Panc1 (cell line): ENCODE data around the gene SLC48A1. TPM values are rescaled to one million over a fixed set of nuclear protein-coding genes. Genes with fewer than 3 reads are reported as not detected.

Experiments used
- ATAC-seq: fragments of 200-7000 bp; cut with Tn5 transposase; 2 replicates; pipeline ENCODE4 v1.9.1; 2020; ENCODE audit warnings: mild to moderate bottlenecking, moderate library complexity
- BruUV-seq: library from RNA; stranded (reverse); fragments of 400-500 nt; replicated peaks from 2 replicates; lab custom pipeline; 2021; lab: Mats Ljungman, UMichigan
- CTCF ChIA-PET: fragments of 300-600 bp; sonication (Branson Sonifier 250); formaldehyde crosslinking; loops from one replicate; lab custom pipeline; 2022; ENCODE audit warnings: antibody characterized with exemption; lab: Charles Lee
- POLR2A ChIA-PET: fragments of 300-600 bp; sonication (Branson Sonifier 250); formaldehyde crosslinking; loops from one replicate; lab custom pipeline; 2022; ENCODE audit warnings: antibody characterized with exemption; lab: Charles Lee
- DNase-seq: peaks from one replicate; pipeline ENCODE4 v3.0.0-alpha.2; 2010; ENCODE audit warnings: low read depth, low spot score
- H3K27ac ChIP-seq: 2 replicates; pipeline ENCODE4 v1.5.1; 2011; ENCODE audit warnings: mild to moderate bottlenecking, low read length, inconsistent platforms
- H3K27me3 ChIP-seq: fragments of 200-500 bp; sonication (Bioruptor generic); 2 replicates; pipeline ENCODE4 v1.6.0; 2014; ENCODE audit warnings: low read length, inconsistent platforms; ENCODE audit not compliant: control insufficient read depth, insufficient read depth
- H3K36me3 ChIP-seq: fragments of 200-500 bp; sonication (Bioruptor generic); 2 replicates; pipeline ENCODE4 v1.5.1; 2014; ENCODE audit warnings: inconsistent platforms, mild to moderate bottlenecking, low read length, moderate library complexity; ENCODE audit not compliant: control insufficient read depth, insufficient read depth
- H3K4me1 ChIP-seq: 2 replicates; pipeline ENCODE4 v1.5.1; 2011; ENCODE audit warnings: inconsistent platforms, mild to moderate bottlenecking, low read length, moderate library complexity; ENCODE audit not compliant: control insufficient read depth, insufficient read depth
- H3K4me3 ChIP-seq, 2 experiments: 2 replicates each; pipeline ENCODE4 v1.5.1; 2011 to 2012; ENCODE audit warnings: low read depth in 2 of 2, low read length in 2 of 2, mild to moderate bottlenecking in 2 of 2, inconsistent platforms in 1 of 2, moderate library complexity in 1 of 2
- H3K9me3 ChIP-seq: fragments of 200-500 bp; sonication (Bioruptor generic); 2 replicates; pipeline ENCODE4 v1.5.1; 2014; ENCODE audit warnings: low read depth, mild to moderate bottlenecking, inconsistent platforms, low read length, moderate library complexity; ENCODE audit not compliant: control insufficient read depth, insufficient read depth
- CTCF ChIP-seq: fragments of 450-650 bp; IDR thresholded peaks from 2 replicates; pipeline ENCODE4 v1.5.1; 2017; ENCODE audit warnings: mild to moderate bottlenecking
- POLR2AphosphoS5 ChIP-seq: IDR thresholded peaks from 2 replicates; pipeline ENCODE4 v1.6.1; 2012; ENCODE audit warnings: mild to moderate bottlenecking, low read depth, low read length, moderate library complexity
- SIN3A ChIP-seq: IDR thresholded peaks from 2 replicates; pipeline ENCODE4 v1.6.1; 2012; ENCODE audit warnings: low read depth, mild to moderate bottlenecking, low read length, moderate library complexity, borderline replicate concordance; ENCODE audit not compliant: insufficient read depth
- in situ Hi-C: cut with HindIII; loops from 2 replicates; pipeline ENCODE4 v1.10.0; 2016; ENCODE audit warnings: low sequenced_read_pairs, low pct_unique_long_range_greater_than_20kb
- intact Hi-C: fragments of 100-400 bp; cut with micrococcal nuclease; formaldehyde crosslinking; loops from one replicate; pipeline ENCODE4 v1.10.0; 2022; ENCODE audit not compliant: unreplicated experiment
- total RNA-seq: library from RNA; stranded (reverse); gene quantifications from one replicate; pipeline ENCODE4 v1.2.1, GENCODE V29; 2021; ENCODE audit not compliant: unreplicated experiment
- TF ChIP-seq, protein P1 (sequence below), 2 experiments: IDR thresholded peaks; 2 replicates each; pipeline ENCODE4 v1.6.1; 2011 to 2012; ENCODE audit warnings: low read depth in 2 of 2, control low read depth in 1 of 2, low read length in 1 of 2, mild to moderate bottlenecking in 1 of 2, moderate library complexity in 1 of 2; ENCODE audit not compliant: insufficient read depth in 1 of 2

SLC48A1 gene
- total RNA-seq, 1 experiment from 2014 or later: 32.0 TPM

GRCh38 chr12:47828976-47829482 lies 56.0 kb downstream of the SLC48A1 start:
- intact Hi-C loops (no loop called here), in situ Hi-C loops (no loop called here)
- BruUV-seq: no TSS peak
- CTCF ChIA-PET: interaction anchor here (0.5 to 0.8 kb wide), 3 partner anchors 9 to 58 kb away, joined by 3 to 5 read pairs (median 3); no protein-coding TSS in a partner anchor
- no peak overlapping the region for H3K4me3 ChIP-seq
- H3K9me3 ChIP-seq: no peaks in the 10 kb centered on the region
- no peak overlapping the region for H3K27ac ChIP-seq
- TF ChIP-seq SIN3A (no peak), POLR2AphosphoS5 (no peak)
- TF ChIP-seq, protein P1, sequence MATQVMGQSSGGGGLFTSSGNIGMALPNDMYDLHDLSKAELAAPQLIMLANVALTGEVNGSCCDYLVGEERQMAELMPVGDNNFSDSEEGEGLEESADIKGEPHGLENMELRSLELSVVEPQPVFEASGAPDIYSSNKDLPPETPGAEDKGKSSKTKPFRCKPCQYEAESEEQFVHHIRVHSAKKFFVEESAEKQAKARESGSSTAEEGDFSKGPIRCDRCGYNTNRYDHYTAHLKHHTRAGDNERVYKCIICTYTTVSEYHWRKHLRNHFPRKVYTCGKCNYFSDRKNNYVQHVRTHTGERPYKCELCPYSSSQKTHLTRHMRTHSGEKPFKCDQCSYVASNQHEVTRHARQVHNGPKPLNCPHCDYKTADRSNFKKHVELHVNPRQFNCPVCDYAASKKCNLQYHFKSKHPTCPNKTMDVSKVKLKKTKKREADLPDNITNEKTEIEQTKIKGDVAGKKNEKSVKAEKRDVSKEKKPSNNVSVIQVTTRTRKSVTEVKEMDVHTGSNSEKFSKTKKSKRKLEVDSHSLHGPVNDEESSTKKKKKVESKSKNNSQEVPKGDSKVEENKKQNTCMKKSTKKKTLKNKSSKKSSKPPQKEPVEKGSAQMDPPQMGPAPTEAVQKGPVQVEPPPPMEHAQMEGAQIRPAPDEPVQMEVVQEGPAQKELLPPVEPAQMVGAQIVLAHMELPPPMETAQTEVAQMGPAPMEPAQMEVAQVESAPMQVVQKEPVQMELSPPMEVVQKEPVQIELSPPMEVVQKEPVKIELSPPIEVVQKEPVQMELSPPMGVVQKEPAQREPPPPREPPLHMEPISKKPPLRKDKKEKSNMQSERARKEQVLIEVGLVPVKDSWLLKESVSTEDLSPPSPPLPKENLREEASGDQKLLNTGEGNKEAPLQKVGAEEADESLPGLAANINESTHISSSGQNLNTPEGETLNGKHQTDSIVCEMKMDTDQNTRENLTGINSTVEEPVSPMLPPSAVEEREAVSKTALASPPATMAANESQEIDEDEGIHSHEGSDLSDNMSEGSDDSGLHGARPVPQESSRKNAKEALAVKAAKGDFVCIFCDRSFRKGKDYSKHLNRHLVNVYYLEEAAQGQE (IDR thresholded peaks at IDR 0.05; ENCODE audit: insufficient read depth in 1 of 2, low read depth in 2 of 2, low read length in 1 of 2): no peak
- no peaks in the 10 kb centered on the region for H3K36me3 ChIP-seq
- no peaks in the 10 kb centered on the region for H3K27me3 ChIP-seq
- POLR2A ChIA-PET: no interaction called here
- DNase-seq (no peak), ATAC-seq (no peak)
- peaks cover 13% of the 10 kb centered on the region for H3K4me1 ChIP-seq

DNA sequence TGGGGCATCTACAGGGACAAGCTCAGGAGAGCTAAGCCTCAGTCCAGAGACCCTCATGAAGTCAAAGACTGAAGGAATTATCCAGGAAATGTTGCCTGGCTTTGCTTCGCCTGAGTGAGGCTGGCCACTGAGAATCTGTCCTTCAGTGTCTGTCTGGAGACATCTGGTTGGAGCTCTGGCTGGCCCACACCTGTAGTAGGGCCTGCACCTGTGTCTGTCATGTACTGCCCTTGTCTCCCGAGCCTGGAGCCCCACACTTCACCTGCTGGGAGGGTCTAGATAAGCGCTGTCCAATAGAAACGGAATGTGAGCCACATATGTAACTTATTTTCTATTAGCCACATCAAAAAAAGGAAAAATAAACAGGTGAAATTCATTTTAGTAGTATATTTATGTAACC lies 56.5 kb downstream of the SLC48A1 start:
- BruUV-seq: no TSS peak
- Histone ChIP-seq H3K4me1 (peaks cover 13% of the 10 kb centered on the region), H3K27ac (no peak overlapping the region), H3K36me3 (no peaks in the 10 kb centered on the region), H3K27me3 (no peaks in the 10 kb centered on the region), H3K9me3 (no peaks in the 10 kb centered on the region), H3K4me3 (no peak overlapping the region)
- no peak for TF ChIP-seq CTCF
- TF ChIP-seq POLR2AphosphoS5: no peak
- TF ChIP-seq, protein P1 (IDR thresholded peaks at IDR 0.05; ENCODE audit: insufficient read depth in 1 of 2, low read depth in 2 of 2, low read length in 1 of 2): no peak
- intact Hi-C loops: no loop called here
- in situ Hi-C loops: no loop called here
- ATAC-seq (no peak), DNase-seq (no peak)
- CTCF ChIA-PET: no interaction called here
- POLR2A ChIA-PET: no interaction called here

Other genes with a start within 250 kb of the SLC48A1 start
- gene RPAP3, start 67.2 kb upstream of the SLC48A1 start, total RNA-seq: 47.3 TPM
- not detected for gene ENDOU, start 47.7 kb upstream of the SLC48A1 start, total RNA-seq
- gene RAPGEF3, start 14.4 kb upstream of the SLC48A1 start, total RNA-seq: 5.8 TPM
- gene HDAC7, start 46.7 kb downstream of the SLC48A1 start, total RNA-seq: 84.2 TPM
- gene VDR, start 131.8 kb downstream of the SLC48A1 start, total RNA-seq: 3.0 TPM
- gene TMEM106C, start 190.4 kb downstream of the SLC48A1 start, total RNA-seq: 93.7 TPM
- 1.4 TPM for gene COL2A1, start 231.2 kb downstream of the SLC48A1 start, total RNA-seq